ENCODE results near the gene ADAM19.

ADAM19 gene

DNA sequence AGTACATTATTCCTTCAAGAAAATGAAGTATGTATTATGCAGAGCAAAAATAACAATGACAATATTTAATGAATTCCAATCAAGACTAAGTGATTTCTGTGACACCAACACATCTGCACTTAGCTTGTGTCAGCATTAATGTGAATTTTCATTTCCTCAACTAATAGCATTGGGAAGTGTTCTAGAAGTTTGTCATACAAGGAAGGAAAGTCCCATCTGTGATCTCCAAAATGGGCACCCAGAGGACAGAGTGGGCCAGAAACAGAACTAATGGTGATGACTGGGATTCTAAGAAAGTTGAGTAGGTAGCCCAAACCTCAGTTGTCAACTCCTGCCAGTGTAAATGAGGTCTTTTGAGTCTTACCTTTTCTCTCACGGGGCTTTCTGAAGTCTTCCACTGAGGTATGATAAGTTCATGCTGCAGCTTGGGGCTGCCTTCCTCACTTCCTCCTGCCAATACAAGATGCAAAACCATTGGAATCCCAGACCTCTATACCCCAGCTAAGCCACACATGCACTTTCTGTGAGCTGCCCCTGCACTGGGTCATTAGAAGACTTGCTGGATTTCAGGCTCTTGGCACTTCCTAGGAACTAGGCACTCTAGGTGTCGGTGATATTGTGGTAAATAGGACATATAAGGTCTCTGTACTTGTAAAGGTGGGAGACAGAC is 4.9 kb downstream of the ADAM19 start:
- WGBS: 92% methylated on average over 2 of the region's 2 CpGs
- no peak overlapping the region for H3K4me3 ChIP-seq (ENCODE audit: low read length)

DNA sequence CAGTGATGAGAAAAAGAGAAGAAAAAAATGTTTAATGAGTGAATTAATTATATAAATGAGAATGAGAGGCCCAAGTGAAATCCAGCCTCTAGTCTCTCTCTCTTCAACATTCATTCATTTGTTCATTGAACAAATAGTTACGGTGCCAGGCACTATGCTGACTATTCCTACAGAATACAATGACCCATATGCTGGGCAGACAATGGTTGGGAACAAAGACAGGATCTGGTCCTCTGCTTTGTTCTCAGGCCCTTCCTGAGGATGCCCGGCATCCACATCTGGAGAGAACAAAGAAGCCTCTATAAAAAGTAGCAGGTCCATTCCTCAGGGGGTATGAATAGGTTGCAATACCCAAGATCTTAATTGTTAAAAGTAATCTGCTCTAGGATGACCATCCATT is 6.9 kb downstream of the ADAM19 start:
- peaks cover 27% of the 10 kb centered on the region; the same call in 1 of the 2 replicates for H3K36me3 ChIP-seq (ENCODE audit: insufficient read depth, low read length)
- H3K27ac ChIP-seq (ENCODE audit: low read depth, low read length): no peak overlapping the region
- H3K4me3 ChIP-seq (ENCODE audit: low read length): no peak overlapping the region
- no peak overlapping the region for H3K9ac ChIP-seq (ENCODE audit: low read depth, low read length)
- peaks cover 10% of the 10 kb centered on the region; the same call in 1 of the 2 replicates for H3K4me1 ChIP-seq (ENCODE audit: insufficient read depth, low read length)
- peaks cover 2% of the 10 kb centered on the region; the same call in 1 of the 2 replicates for H3K27me3 ChIP-seq (ENCODE audit: insufficient read depth, low read length)
- no peaks in the 10 kb centered on the region for H3K9me3 ChIP-seq (ENCODE audit: insufficient read depth, low read depth, low read length)
- 66% methylated on average over 2 of the region's 2 CpGs for WGBS

More for the DNA sequence above, 4.9 kb downstream of the ADAM19 start:
- Histone ChIP-seq H3K27me3 (ENCODE audit: insufficient read depth, low read length) (peaks cover 14% of the 10 kb centered on the region), H3K9ac (ENCODE audit: low read depth, low read length) (no peak overlapping the region), H3K9me3 (ENCODE audit: insufficient read depth, low read depth, low read length) (no peaks in the 10 kb centered on the region), H3K4me1 (ENCODE audit: insufficient read depth, low read length) (peaks cover 10% of the 10 kb centered on the region; the same call in 1 of the 2 replicates), H3K27ac (ENCODE audit: low read depth, low read length) (no peak overlapping the region), H3K36me3 (ENCODE audit: insufficient read depth, low read length) (peaks cover 25% of the 10 kb centered on the region; the same call in 1 of the 2 replicates)

DNA sequence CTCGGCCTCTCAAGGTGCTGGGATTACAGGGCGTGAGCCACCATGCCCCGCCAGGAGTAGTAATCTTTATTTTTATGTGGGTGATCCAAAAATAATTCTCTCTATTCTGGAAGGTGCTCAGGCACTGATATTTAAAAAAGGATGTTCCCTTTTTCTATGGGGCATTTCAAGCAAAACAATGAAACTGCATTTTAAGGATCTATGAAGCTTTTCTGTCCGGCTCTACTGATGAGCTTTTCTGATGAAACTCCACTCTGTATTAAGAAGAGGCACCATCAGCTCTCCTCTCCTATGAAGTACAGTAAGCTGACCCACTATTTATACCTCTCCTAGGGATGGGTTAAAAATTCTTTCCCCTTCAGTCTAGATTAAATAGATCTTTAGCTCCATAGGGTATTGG is 7.4 kb downstream of the ADAM19 start:
- 94% methylated on average over 4 of the region's 4 CpGs for WGBS
- Histone ChIP-seq H3K27me3 (ENCODE audit: insufficient read depth, low read length) (no peaks in the 10 kb centered on the region), H3K27ac (ENCODE audit: low read depth, low read length) (no peak overlapping the region), H3K36me3 (ENCODE audit: insufficient read depth, low read length) (peaks cover 32% of the 10 kb centered on the region; the same call in 1 of the 2 replicates), H3K4me1 (ENCODE audit: insufficient read depth, low read length) (peaks cover 10% of the 10 kb centered on the region; the same call in 1 of the 2 replicates), H3K9ac (ENCODE audit: low read depth, low read length) (no peak overlapping the region), H3K4me3 (ENCODE audit: low read length) (no peak overlapping the region), H3K9me3 (ENCODE audit: insufficient read depth, low read depth, low read length) (no peaks in the 10 kb centered on the region)

DNA sequence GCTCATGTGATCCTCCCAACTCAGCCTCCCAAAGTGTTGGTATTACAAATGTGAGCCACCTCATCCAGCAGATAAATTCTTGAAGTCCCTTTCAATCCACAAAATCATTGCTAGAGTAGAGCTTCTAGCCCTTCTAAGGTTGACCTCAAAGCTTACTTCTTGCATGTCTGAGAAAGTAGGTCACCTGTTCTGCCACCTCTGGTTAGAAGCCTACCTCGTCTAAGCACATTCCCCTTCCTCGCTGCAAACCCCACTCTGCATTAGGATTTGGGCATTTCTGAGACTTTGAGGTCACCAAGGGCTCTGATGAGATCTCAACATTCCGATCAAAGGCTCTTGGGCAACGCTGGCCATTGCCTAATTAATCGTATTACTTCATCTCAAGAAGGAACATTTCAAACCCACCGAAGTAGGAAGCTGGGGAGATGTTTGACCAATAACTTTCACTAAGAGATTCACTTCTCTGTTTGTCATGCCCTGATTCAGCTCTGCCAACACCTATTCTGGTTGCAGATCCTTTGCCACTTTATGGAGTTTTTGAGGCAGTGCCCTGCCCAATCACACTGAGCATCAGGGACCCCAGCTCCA is 8.6 kb downstream of the ADAM19 start:
- no peak overlapping the region for H3K4me3 ChIP-seq (ENCODE audit: low read length)
- H3K9ac ChIP-seq (ENCODE audit: low read depth, low read length): no peak overlapping the region
- H3K36me3 ChIP-seq (ENCODE audit: insufficient read depth, low read length): peaks cover 35% of the 10 kb centered on the region; the same call in 1 of the 2 replicates
- no peaks in the 10 kb centered on the region for H3K27me3 ChIP-seq (ENCODE audit: insufficient read depth, low read length)
- WGBS: 93% methylated on average over 6 of the region's 6 CpGs
- H3K9me3 ChIP-seq (ENCODE audit: insufficient read depth, low read depth, low read length): no peaks in the 10 kb centered on the region
- H3K4me1 ChIP-seq (ENCODE audit: insufficient read depth, low read length): peaks cover 16% of the 10 kb centered on the region
- no peak overlapping the region for H3K27ac ChIP-seq (ENCODE audit: low read depth, low read length)

DNA sequence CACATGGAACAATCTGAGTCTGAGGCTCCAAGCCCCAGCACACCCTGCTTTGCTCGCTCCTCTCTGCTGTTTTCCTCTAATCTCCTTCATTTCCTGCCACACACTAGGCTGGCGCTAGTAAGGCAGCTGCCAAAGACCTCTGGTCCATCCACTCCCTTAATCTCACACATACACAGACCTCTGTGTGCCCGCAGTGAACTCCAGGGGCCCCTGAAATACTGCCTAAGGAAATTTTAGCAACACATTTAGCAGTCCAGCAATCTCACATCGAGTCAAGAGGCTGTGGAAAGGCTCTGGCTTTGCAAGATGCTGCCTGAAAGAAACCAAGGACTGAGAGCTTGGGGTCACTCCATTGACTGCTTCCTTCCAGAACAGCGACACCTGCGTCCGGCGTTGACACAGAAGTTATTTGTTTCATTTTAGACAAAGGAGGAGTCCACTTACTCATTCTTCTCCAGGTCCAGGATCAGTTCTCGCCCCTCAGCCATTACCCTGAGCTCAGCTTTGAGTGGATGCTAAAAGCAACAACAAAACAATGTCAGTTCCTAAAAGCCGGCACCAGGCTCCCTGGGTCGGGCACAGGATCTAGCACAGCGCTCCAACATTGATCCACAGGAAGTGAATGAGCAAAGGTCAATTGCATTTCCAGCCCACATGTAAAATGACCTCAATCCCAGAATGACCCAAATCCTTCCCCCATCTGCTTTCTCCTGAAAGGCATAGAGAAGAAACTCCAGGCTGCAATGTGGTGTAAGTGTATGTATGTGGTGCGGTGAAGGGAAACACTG is 11.5 kb downstream of the ADAM19 start:
- H3K4me1 ChIP-seq (ENCODE audit: insufficient read depth, low read length): peaks cover 12% of the 10 kb centered on the region
- no peak overlapping the region for H3K27ac ChIP-seq (ENCODE audit: low read depth, low read length)
- no peaks in the 10 kb centered on the region for H3K27me3 ChIP-seq (ENCODE audit: insufficient read depth, low read length)
- no peak overlapping the region for H3K4me3 ChIP-seq (ENCODE audit: low read length)
- 95% methylated on average over 13 of the region's 13 CpGs for WGBS
- H3K36me3 ChIP-seq (ENCODE audit: insufficient read depth, low read length): peaks cover 26% of the 10 kb centered on the region; the same call in 1 of the 2 replicates
- H3K9ac ChIP-seq (ENCODE audit: low read depth, low read length): no peak overlapping the region
- no peaks in the 10 kb centered on the region for H3K9me3 ChIP-seq (ENCODE audit: insufficient read depth, low read depth, low read length)

DNA sequence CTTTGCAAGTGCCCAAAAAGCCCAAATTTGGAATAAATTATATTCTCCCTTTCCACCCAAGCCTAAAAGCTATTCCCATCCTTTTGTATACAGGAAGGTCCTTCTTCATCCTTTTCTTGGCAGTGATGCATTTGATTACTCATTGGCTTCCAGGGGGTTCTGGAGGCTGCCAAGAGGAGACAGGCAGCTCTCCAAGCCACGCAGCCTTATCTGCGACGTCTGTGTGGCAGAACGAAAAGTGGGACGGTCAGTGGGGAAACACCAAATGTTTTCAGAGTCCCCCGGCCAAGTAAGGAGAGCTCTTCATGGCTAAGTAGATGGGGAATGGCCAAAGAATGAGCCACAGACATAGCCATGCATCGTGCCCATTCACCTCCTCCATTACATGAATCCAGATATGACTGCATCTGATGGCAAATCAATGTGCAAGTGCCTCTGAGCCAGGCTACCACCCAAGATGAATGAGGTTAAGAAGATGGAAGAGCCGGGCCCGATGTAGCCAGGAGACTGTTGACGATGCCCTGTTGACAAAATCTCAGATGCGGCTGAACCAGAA is 12.1 kb downstream of the ADAM19 start:
- Histone ChIP-seq H3K9me3 (ENCODE audit: insufficient read depth, low read depth, low read length) (no peaks in the 10 kb centered on the region), H3K4me1 (ENCODE audit: insufficient read depth, low read length) (peaks cover 12% of the 10 kb centered on the region), H3K27ac (ENCODE audit: low read depth, low read length) (no peak overlapping the region), H3K36me3 (ENCODE audit: insufficient read depth, low read length) (peaks cover 23% of the 10 kb centered on the region; the same call in 1 of the 2 replicates), H3K4me3 (ENCODE audit: low read length) (no peak overlapping the region), H3K9ac (ENCODE audit: low read depth, low read length) (no peak overlapping the region), H3K27me3 (ENCODE audit: insufficient read depth, low read length) (no peaks in the 10 kb centered on the region)
- WGBS: 93% methylated on average over 11 of the region's 11 CpGs

DNA sequence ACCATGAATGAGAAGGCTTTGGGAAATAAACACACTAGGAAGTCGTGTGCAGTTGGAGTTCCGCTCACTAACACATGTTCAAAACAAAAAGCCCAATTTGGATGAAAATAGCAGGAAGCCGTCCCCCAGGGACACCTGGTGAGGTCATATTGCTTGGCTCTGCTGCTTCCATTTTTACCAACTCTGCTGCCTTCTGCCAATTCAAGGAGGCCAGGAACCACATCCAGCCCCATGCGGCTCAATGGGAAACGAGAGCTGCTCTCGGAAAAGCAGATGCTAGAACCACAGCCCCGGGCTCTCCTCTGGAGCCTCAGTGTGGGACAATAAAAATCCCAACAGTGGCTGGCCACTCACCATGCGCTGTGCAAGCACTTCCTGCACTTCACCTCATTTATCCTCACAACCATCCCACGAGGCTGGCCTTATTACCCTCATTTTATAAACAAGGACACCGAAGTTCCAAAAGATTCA is 13.4 kb downstream of the ADAM19 start:
- Histone ChIP-seq H3K4me1 (ENCODE audit: insufficient read depth, low read length) (peaks cover 12% of the 10 kb centered on the region), H3K27me3 (ENCODE audit: insufficient read depth, low read length) (no peaks in the 10 kb centered on the region), H3K9me3 (ENCODE audit: insufficient read depth, low read depth, low read length) (no peaks in the 10 kb centered on the region), H3K9ac (ENCODE audit: low read depth, low read length) (0 out of 2 replicates have a peak overlapping the region, but pooled peaks have one; percentile 5), H3K4me3 (ENCODE audit: low read length) (no peak overlapping the region), H3K36me3 (ENCODE audit: insufficient read depth, low read length) (peaks cover 17% of the 10 kb centered on the region; the same call in 1 of the 2 replicates), H3K27ac (ENCODE audit: low read depth, low read length) (no peak overlapping the region)
- WGBS: 78% methylated on average over 10 of the region's 10 CpGs

DNA sequence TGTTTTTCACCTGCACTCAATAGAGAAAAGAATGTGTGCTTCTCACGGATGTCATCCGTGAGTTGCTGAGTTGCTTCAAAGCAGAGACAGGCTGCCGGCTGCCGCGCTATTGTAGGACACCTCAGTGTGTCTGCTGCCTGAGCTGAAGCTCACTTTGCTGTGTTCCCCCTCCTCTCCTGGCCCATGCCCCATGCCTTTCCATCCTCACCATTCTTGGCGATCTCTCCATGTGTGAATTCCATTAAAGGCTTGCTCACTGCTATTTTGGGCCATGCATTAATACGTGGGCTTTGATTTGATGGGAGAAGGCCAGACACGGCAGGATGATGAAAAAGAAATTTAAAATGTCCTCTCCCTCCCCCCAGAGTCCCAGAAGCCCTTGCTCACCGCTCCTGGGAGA is 14.5 kb downstream of the ADAM19 start:
- Histone ChIP-seq H3K27ac (ENCODE audit: low read depth, low read length) (no peak overlapping the region), H3K4me3 (ENCODE audit: low read length) (no peak overlapping the region), H3K27me3 (ENCODE audit: insufficient read depth, low read length) (no peaks in the 10 kb centered on the region), H3K9me3 (ENCODE audit: insufficient read depth, low read depth, low read length) (no peaks in the 10 kb centered on the region), H3K9ac (ENCODE audit: low read depth, low read length) (no peak overlapping the region), H3K36me3 (ENCODE audit: insufficient read depth, low read length) (peaks cover 10% of the 10 kb centered on the region; the same call in 1 of the 2 replicates), H3K4me1 (ENCODE audit: insufficient read depth, low read length) (peaks cover 12% of the 10 kb centered on the region)
- 89% methylated on average over 7 of the region's 9 CpGs for WGBS

DNA sequence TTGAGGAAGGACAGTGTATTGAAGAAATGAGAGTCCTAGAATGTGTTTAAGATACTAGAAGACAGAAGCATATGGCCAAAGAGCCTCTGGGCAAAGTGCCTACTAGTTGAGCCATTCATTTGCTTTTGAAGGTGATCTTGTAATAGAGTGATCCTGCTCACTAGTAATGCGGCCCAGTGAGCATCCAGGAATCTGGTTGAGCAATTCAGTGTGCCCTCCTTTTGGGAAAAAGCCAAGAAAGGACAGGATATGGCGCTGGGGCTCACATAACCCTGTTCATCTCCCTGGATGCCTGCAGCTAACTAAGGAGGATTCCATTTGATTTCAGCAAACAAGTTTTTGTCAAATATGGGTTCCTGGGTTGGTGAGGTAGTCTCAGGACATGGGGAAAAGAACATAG is 16.3 kb downstream of the ADAM19 start:
- H3K4me1 ChIP-seq (ENCODE audit: insufficient read depth, low read length): peaks cover 14% of the 10 kb centered on the region
- H3K27me3 ChIP-seq (ENCODE audit: insufficient read depth, low read length): no peaks in the 10 kb centered on the region
- H3K27ac ChIP-seq (ENCODE audit: low read depth, low read length): no peak overlapping the region
- peaks cover 10% of the 10 kb centered on the region; the same call in 1 of the 2 replicates for H3K36me3 ChIP-seq (ENCODE audit: insufficient read depth, low read length)
- no peak overlapping the region for H3K4me3 ChIP-seq (ENCODE audit: low read length)
- H3K9me3 ChIP-seq (ENCODE audit: insufficient read depth, low read depth, low read length): no peaks in the 10 kb centered on the region
- WGBS: 95% methylated on average over 2 of the region's 2 CpGs
- H3K9ac ChIP-seq (ENCODE audit: low read depth, low read length): no peak overlapping the region

DNA sequence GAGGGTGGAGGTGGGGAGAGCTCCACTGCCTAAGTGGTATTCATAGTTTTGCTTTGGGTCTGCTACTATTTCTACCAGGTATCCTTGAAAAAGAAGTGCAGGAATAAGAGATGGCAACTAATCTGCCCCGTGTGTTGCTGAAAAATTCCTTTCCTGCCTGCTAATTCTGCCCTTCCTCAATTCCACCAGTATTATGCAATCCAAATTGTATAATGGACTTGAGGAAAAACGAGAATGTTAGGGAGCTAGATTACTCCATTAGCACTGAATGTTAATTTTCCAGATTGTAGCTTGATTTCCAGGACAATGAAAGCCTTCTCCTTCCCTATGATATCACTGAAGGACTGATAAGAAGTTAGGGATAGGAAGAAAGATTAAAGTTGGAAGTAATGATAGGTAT is 16.9 kb downstream of the ADAM19 start:
- H3K4me3 ChIP-seq (ENCODE audit: low read length): no peak overlapping the region
- no peaks in the 10 kb centered on the region for H3K9me3 ChIP-seq (ENCODE audit: insufficient read depth, low read depth, low read length)
- no peak overlapping the region for H3K9ac ChIP-seq (ENCODE audit: low read depth, low read length)
- peaks cover 8% of the 10 kb centered on the region; the same call in 1 of the 2 replicates for H3K36me3 ChIP-seq (ENCODE audit: insufficient read depth, low read length)
- H3K27ac ChIP-seq (ENCODE audit: low read depth, low read length): no peak overlapping the region
- peaks cover 19% of the 10 kb centered on the region for H3K4me1 ChIP-seq (ENCODE audit: insufficient read depth, low read length)
- WGBS: 71% methylated on average over 1 of the region's 2 CpGs
- no peaks in the 10 kb centered on the region for H3K27me3 ChIP-seq (ENCODE audit: insufficient read depth, low read length)
